DOHH2 (cell line): ENCODE measurements around the gene BCL2.

Source experiments
- H3F3A ChIP-seq: fragments of 200-600 bp; sonication (generic), shearing (Covaris generic); 2 replicates; pipeline ENCODE4 v1.6.0; 2016; ENCODE audit warnings: antibody characterized with exemption, mild to moderate bottlenecking; ENCODE audit not compliant: control insufficient read depth, insufficient read depth
- H3K27ac ChIP-seq: fragments of 200-600 bp; sonication (generic); 2 replicates; pipeline ENCODE4 v1.5.1; 2014; ENCODE audit warnings: low read depth, mild to moderate bottlenecking, low read length, moderate library complexity
- H3K27me3 ChIP-seq: fragments of 200-600 bp; sonication (generic); 2 replicates; pipeline ENCODE4 v1.6.1; 2014; ENCODE audit warnings: mild to moderate bottlenecking, low read length, mixed read lengths; ENCODE audit not compliant: control insufficient read depth
- H3K36me3 ChIP-seq: fragments of 200-600 bp; sonication (generic); 2 replicates; pipeline ENCODE4 v1.6.1; 2014; ENCODE audit warnings: mild to moderate bottlenecking, low read length, moderate library complexity, mixed read lengths; ENCODE audit not compliant: control insufficient read depth
- H3K4me1 ChIP-seq: fragments of 200-600 bp; sonication (generic); 2 replicates; pipeline ENCODE4 v1.6.1; 2014; ENCODE audit warnings: mild to moderate bottlenecking, low read length, mixed read lengths; ENCODE audit not compliant: control insufficient read depth
- H3K4me2 ChIP-seq: fragments of 200-600 bp; sonication (generic); 2 replicates; pipeline ENCODE4 v1.6.0; 2014; ENCODE audit warnings: mild to moderate bottlenecking, low read length, moderate library complexity
- H3K4me3 ChIP-seq: fragments of 200-600 bp; sonication (generic); 2 replicates; pipeline ENCODE4 v1.5.1; 2014; ENCODE audit warnings: mild to moderate bottlenecking, low read length, mixed read lengths
- H3K79me2 ChIP-seq: fragments of 200-600 bp; sonication (generic); 2 replicates; pipeline ENCODE4 v1.6.1; 2014; ENCODE audit warnings: mild to moderate bottlenecking, low read length, mixed read lengths; ENCODE audit not compliant: control insufficient read depth
- H3K9me2 ChIP-seq: fragments of 200-600 bp; sonication (generic); replicated peaks from 2 replicates; pipeline ENCODE4 v1.6.1; 2014; ENCODE audit warnings: mild to moderate bottlenecking, low read length, mixed read lengths; ENCODE audit not compliant: control insufficient read depth
- H3K9me3 ChIP-seq: fragments of 200-600 bp; sonication (generic); 2 replicates; pipeline ENCODE4 v1.6.1; 2014; ENCODE audit warnings: antibody characterized with exemption, low read length, mixed read lengths; ENCODE audit not compliant: control insufficient read depth, insufficient read depth
- H4K20me1 ChIP-seq: fragments of 200-600 bp; sonication (generic); 2 replicates; pipeline ENCODE4 v1.6.0; 2014; ENCODE audit warnings: low read depth, mild to moderate bottlenecking, antibody characterized with exemption, low read length, moderate library complexity; ENCODE audit not compliant: control insufficient read depth, insufficient read depth
- EZH2phosphoT487 ChIP-seq: fragments of 200-600 bp; sonication (generic); IDR thresholded peaks from 2 replicates; pipeline ENCODE4 v1.6.1; 2017; ENCODE audit warnings: borderline replicate concordance, mild to moderate bottlenecking, antibody characterized with exemption, low read length, moderate library complexity, mixed read lengths
- TF ChIP-seq, protein P1 (sequence below): fragments of 200-600 bp; sonication (generic); IDR thresholded peaks from one replicate; pipeline ENCODE4 v1.5.1; 2014; ENCODE audit warnings: antibody characterized with exemption, mild to moderate bottlenecking, low read depth, low read length; ENCODE audit not compliant: poor library complexity, severe bottlenecking

BCL2 gene

DNA sequence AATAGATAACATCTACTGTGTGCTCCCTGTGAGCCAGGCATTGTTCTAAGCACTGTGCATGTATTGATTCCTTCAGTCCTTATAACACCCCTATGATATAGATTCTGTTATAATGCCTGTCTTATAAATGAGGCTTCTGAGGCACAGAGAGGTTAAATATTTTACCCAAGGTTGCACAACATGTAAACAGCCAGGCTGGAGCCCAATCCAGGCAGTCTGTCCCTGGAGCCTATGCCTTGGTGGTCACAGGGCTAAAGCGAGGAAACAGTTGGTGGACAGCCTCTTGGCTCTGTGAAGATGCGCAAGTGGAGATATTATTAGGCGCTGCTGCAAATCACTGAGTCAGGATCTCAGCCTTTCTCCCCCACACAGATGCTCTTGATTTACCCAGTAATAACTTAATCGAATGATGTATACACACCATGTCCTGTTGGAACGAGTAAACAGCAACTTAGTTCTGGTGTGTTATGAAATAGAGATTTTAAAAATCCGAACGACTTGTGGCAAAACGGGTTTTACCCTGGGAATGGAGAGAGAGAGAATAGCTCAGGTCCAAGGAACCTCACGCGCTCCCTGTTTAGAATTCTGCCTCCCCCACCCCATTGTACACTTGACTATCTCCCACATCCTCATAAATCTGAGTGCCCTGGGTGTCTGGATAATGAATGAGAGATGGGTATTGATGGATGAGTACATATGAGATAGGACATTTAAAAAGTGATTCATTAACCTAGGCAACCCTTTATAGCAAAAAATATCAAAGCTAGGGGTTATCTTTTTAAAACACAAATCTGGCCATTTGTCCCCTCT lies 231.9 kb downstream of the BCL2 start:
- no peak for TF ChIP-seq EZH2phosphoT487
- TF ChIP-seq, protein P1, sequence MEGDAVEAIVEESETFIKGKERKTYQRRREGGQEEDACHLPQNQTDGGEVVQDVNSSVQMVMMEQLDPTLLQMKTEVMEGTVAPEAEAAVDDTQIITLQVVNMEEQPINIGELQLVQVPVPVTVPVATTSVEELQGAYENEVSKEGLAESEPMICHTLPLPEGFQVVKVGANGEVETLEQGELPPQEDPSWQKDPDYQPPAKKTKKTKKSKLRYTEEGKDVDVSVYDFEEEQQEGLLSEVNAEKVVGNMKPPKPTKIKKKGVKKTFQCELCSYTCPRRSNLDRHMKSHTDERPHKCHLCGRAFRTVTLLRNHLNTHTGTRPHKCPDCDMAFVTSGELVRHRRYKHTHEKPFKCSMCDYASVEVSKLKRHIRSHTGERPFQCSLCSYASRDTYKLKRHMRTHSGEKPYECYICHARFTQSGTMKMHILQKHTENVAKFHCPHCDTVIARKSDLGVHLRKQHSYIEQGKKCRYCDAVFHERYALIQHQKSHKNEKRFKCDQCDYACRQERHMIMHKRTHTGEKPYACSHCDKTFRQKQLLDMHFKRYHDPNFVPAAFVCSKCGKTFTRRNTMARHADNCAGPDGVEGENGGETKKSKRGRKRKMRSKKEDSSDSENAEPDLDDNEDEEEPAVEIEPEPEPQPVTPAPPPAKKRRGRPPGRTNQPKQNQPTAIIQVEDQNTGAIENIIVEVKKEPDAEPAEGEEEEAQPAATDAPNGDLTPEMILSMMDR, result no peak
- Histone ChIP-seq H3K27ac (no peak overlapping the region), H3K36me3 (no peaks in the 10 kb centered on the region), H4K20me1 (no peaks in the 10 kb centered on the region), H3K4me2 (no peak overlapping the region), H3K4me3 (no peak overlapping the region), H3K79me2 (no peaks in the 10 kb centered on the region), H3K9me3 (no peaks in the 10 kb centered on the region), H3K27me3 (peaks cover 4% of the 10 kb centered on the region; the same call in 1 of the 2 replicates), H3F3A (no peaks in the 10 kb centered on the region), H3K9me2 (no peaks in the 10 kb centered on the region), H3K4me1 (no peaks in the 10 kb centered on the region)

DNA sequence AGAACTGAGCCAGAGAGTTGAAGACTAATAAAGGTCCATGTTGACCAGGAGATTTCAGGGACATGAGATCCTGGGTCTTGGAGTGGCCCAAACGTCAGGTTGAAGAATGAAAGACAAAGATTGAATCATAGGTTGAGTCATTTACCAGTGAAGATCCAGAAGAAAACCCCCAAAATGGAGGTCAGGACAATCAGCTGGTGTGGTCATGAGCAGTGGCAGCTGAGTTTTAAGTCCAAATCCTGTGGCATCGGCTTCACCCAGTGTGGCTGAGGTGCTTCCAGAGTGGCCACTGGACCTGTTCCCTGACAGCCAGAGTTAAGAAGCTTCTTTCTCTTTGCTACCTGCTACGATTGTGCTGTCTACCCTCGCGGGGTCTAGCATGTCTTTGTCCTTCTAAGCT lies 234.0 kb downstream of the BCL2 start:
- no peak overlapping the region for H3K4me3 ChIP-seq
- H4K20me1 ChIP-seq, result no peaks in the 10 kb centered on the region
- H3K79me2 ChIP-seq, result no peaks in the 10 kb centered on the region
- H3F3A ChIP-seq, result no peaks in the 10 kb centered on the region
- H3K9me3 ChIP-seq, result no peaks in the 10 kb centered on the region
- no peaks in the 10 kb centered on the region for H3K4me1 ChIP-seq
- no peak overlapping the region for H3K4me2 ChIP-seq
- H3K27me3 ChIP-seq, result peaks cover 7% of the 10 kb centered on the region; the same call in 1 of the 2 replicates
- TF ChIP-seq, protein P1, result no peak
- H3K27ac ChIP-seq, result no peak overlapping the region
- no peaks in the 10 kb centered on the region for H3K9me2 ChIP-seq
- no peaks in the 10 kb centered on the region for H3K36me3 ChIP-seq

DNA sequence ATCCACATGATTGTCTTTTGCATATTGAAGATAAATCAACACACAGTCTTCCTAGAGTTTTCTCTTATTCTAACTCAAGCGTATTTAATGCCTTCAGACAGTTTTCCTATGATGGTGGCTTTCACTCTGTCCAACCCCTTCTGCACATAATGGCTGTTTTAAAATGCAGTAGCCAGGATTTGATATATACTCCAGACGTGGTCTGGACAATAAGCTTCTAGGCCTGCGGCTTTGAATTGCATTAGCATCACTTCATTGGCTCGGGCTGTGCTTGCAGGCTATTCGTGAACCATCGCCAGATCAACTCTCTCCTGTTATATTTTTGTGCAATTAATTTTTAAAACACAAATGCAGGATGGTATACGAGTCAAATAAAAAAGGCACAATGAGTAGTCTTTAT lies 235.3 kb downstream of the BCL2 start:
- H3K27me3 ChIP-seq, result peaks cover 10% of the 10 kb centered on the region
- H3K36me3 ChIP-seq, result no peaks in the 10 kb centered on the region

More for the DNA sequence above, 235.3 kb downstream of the BCL2 start:
- Histone ChIP-seq H3K9me3 (peaks cover 8% of the 10 kb centered on the region), H3K9me2 (no peaks in the 10 kb centered on the region), H3K4me1 (no peaks in the 10 kb centered on the region), H3K79me2 (no peaks in the 10 kb centered on the region), H3F3A (no peaks in the 10 kb centered on the region), H3K4me3 (no peak overlapping the region), H4K20me1 (no peaks in the 10 kb centered on the region), H3K27ac (no peak overlapping the region), H3K4me2 (no peak overlapping the region)
- TF ChIP-seq, protein P1, result no peak
- TF ChIP-seq EZH2phosphoT487, result no peak
